Hepatocyte (in vitro differentiated cells): ENCODE data around the gene FAM131C. TPM values are rescaled to one million over a fixed set of nuclear protein-coding genes. Genes with fewer than 3 reads are reported as not detected.
A peak's percentile ranks its signal among the peaks of the same experiment; 100 is the strongest.
"Not testable (repeated sequence)": the region's sequence is repeated elsewhere in the genome, so short reads cannot be mapped to it uniquely, and the experiment has no call there.

Experiments used
- DNase-seq: peaks from one replicate; pipeline ENCODE4 v3.0.0-alpha.2; 2016; ENCODE audit warnings: low spot score
- H2AFZ ChIP-seq: fragments of 200-600 bp; sonication (generic); 2 replicates; pipeline ENCODE4 v1.6.0; 2016; ENCODE audit warnings: antibody characterized with exemption, mild to moderate bottlenecking
- H3K27ac ChIP-seq: fragments of 200-600 bp; sonication (generic); 2 replicates; pipeline ENCODE4 v1.5.1; 2016; ENCODE audit warnings: mild to moderate bottlenecking
- H3K27me3 ChIP-seq: fragments of 200-600 bp; sonication (generic); 2 replicates; pipeline ENCODE4 v1.6.1; 2016
- H3K36me3 ChIP-seq: fragments of 200-600 bp; sonication (generic); replicated peaks from 2 replicates; pipeline ENCODE4 v1.5.1; 2016; ENCODE audit warnings: low read depth; ENCODE audit not compliant: insufficient read depth
- H3K4me1 ChIP-seq: fragments of 200-600 bp; sonication (generic); 2 replicates; pipeline ENCODE4 v1.5.1; 2016; ENCODE audit warnings: mild to moderate bottlenecking, moderate library complexity; ENCODE audit not compliant: insufficient read depth
- H3K4me2 ChIP-seq: fragments of 200-600 bp; sonication (generic); 2 replicates; pipeline ENCODE4 v1.6.0; 2016
- H3K4me3 ChIP-seq: fragments of 200-600 bp; sonication (generic); 2 replicates; pipeline ENCODE4 v1.5.1; 2016; ENCODE audit warnings: mild to moderate bottlenecking
- H3K79me2 ChIP-seq: fragments of 200-600 bp; sonication (generic); 2 replicates; pipeline ENCODE4 v1.6.0; 2017; ENCODE audit warnings: mild to moderate bottlenecking
- H3K9me2 ChIP-seq: fragments of 200-600 bp; sonication (generic); replicated peaks from 2 replicates; pipeline ENCODE4 v1.6.0; 2017; ENCODE audit warnings: mild to moderate bottlenecking; ENCODE audit not compliant: insufficient read depth
- H3K9me3 ChIP-seq: fragments of 200-600 bp; sonication (generic); 2 replicates; pipeline ENCODE4 v1.5.1; 2016; ENCODE audit warnings: low read depth, mild to moderate bottlenecking
- H4K20me1 ChIP-seq: fragments of 200-600 bp; sonication (generic); 2 replicates; pipeline ENCODE4 v1.6.0; 2016; ENCODE audit warnings: mild to moderate bottlenecking; ENCODE audit not compliant: insufficient read depth, poor library complexity, severe bottlenecking
- EZH2 ChIP-seq: fragments of 200-600 bp; sonication (generic); IDR thresholded peaks from 2 replicates; pipeline ENCODE4 v1.6.1; 2016; ENCODE audit warnings: antibody characterized with exemption, mild to moderate bottlenecking, borderline replicate concordance
- EZH2phosphoT487 ChIP-seq: fragments of 200-600 bp; sonication (generic); IDR thresholded peaks from one replicate; pipeline ENCODE4 v1.6.1; 2018; ENCODE audit warnings: antibody characterized with exemption, mild to moderate bottlenecking, low read depth, moderate library complexity; ENCODE audit not compliant: unreplicated experiment, severe bottlenecking
- WGBS: methylation state at CpG from one replicate; pipeline ENCODE4 v1.1.6; 2016; ENCODE audit warnings: low lambda C conversion rate; ENCODE audit errors: missing lambda C conversion rate; 5-methylcytosine and 5-hydroxymethylcytosine counted together
- polyA plus RNA-seq: library from polyadenylated mRNA; unstranded; fragments of >200 nt; fragmentation: Nextera tagmentation; extraction: Ambion mirVana; gene quantifications from 2 replicates; pipeline ENCODE4 v1.2.1, GENCODE V29; 2016
- total RNA-seq: library from RNA; depleted of rRNA; stranded (reverse); fragments of >200 nt; gene quantifications from 2 replicates; pipeline ENCODE4 v1.2.3, GENCODE V29; 2014
- TF ChIP-seq, protein P1 (sequence below): fragments of 200-600 bp; sonication (generic); IDR thresholded peaks from 2 replicates; pipeline ENCODE4 v1.5.1; 2016; ENCODE audit warnings: antibody characterized with exemption, mild to moderate bottlenecking; ENCODE audit not compliant: poor library complexity

Gene FAM131C
- total and polyA plus RNA-seq, 2 experiments from 2014 or later, result 3.5 to 7.5 TPM

DNA sequence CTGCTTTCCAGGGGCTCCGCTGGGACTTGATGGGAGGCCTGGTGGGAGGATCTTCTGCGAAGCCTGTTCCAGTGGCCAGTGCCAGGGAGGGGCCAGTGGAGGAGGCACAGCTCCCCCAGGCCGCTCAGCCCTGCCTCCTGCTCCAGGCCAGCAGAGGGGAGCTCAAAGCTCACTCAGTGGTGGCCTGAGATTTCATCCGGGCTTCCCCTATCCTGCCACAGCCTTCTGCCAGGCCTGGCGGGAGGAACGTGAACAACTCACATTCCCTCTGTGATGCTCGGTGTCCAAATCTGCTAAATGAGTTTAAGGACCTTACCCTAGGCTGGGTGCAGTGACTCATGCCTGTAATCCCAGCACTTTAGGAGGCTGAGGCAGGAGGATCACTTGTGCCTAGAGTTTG, 26.6 kb downstream of the FAM131C start:
- H3K36me3 ChIP-seq, result no peaks in the 10 kb centered on the region
- H3K4me2 ChIP-seq, result no peak overlapping the region
- no peaks in the 10 kb centered on the region for H4K20me1 ChIP-seq
- DNase-seq, result peak; percentile 43
- TF ChIP-seq EZH2 (no peak), EZH2phosphoT487 (no peak)
- TF ChIP-seq, protein P1, sequence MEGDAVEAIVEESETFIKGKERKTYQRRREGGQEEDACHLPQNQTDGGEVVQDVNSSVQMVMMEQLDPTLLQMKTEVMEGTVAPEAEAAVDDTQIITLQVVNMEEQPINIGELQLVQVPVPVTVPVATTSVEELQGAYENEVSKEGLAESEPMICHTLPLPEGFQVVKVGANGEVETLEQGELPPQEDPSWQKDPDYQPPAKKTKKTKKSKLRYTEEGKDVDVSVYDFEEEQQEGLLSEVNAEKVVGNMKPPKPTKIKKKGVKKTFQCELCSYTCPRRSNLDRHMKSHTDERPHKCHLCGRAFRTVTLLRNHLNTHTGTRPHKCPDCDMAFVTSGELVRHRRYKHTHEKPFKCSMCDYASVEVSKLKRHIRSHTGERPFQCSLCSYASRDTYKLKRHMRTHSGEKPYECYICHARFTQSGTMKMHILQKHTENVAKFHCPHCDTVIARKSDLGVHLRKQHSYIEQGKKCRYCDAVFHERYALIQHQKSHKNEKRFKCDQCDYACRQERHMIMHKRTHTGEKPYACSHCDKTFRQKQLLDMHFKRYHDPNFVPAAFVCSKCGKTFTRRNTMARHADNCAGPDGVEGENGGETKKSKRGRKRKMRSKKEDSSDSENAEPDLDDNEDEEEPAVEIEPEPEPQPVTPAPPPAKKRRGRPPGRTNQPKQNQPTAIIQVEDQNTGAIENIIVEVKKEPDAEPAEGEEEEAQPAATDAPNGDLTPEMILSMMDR, result no peak
- no peaks in the 10 kb centered on the region for H3K9me3 ChIP-seq
- H3K4me3 ChIP-seq, result no peak overlapping the region
- H3K79me2 ChIP-seq, result no peaks in the 10 kb centered on the region
- no peaks in the 10 kb centered on the region for H3K27me3 ChIP-seq
- H3K27ac ChIP-seq, result no peak overlapping the region
- no peaks in the 10 kb centered on the region for H3K9me2 ChIP-seq
- H2AFZ ChIP-seq, result no peak overlapping the region
- 70% methylated on average over 7 of the region's 7 CpGs for WGBS
- H3K4me1 ChIP-seq, result peaks cover 7% of the 10 kb centered on the region

DNA sequence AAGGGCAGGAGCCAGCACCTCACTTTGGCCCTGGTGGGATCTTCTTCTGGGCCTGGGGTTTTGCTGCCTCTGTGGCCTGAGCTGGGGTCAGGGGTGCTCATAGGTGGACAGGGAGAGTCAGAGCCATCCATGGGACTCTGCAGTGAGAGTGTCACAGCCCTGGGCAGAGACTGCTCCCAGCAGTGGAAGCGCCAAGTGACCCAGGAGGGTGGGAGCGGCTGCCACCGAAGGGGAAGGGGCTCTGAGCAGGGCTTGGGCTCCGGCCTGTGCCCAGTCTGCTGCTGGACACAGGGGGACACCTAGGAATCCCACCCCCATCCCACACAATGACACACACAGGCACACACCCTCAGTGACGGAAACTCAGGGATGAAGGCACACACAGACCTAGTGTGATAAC, 29.5 kb downstream of the FAM131C start:
- Histone ChIP-seq H3K27ac (no peak overlapping the region), H3K9me2 (no peaks in the 10 kb centered on the region), H2AFZ (no peak overlapping the region), H4K20me1 (no peaks in the 10 kb centered on the region), H3K4me3 (no peak overlapping the region), H3K4me2 (no peak overlapping the region), H3K79me2 (no peaks in the 10 kb centered on the region), H3K9me3 (no peaks in the 10 kb centered on the region), H3K27me3 (no peaks in the 10 kb centered on the region), H3K36me3 (no peaks in the 10 kb centered on the region), H3K4me1 (peaks cover 5% of the 10 kb centered on the region)
- WGBS, result 100% methylated on average over 5 of the region's 5 CpGs
- no peak for DNase-seq
- TF ChIP-seq, protein P1, result no peak
- TF ChIP-seq EZH2, result no peak
- TF ChIP-seq EZH2phosphoT487, result no peak

DNA sequence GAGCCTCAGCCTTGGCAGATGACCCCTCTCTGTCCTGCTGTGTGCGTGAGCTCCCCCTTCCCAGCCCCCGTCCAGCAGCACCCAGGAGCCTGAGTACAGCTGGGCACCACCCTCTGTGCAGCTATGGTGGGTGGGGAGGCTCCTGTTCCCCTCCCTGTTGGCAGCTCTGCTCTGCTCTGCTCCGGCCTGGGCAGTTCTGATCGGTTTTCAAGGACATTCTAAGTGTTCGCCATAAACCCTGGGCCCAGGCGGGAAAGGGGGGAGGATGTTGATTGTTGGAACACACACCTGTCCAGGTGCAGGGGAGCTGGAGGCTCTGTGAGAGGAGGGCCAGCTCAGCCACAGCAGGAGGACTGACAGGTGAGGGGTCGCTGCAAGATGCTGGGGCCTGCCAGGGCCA, 29.9 kb downstream of the FAM131C start, which contains the start of gene CLCNKB:
CLCNKB (plus strand) TSS at position 262 of the 400 bp plus-strand sequence. CDS start 711 bp downstream, outside the sequence.
- TF ChIP-seq, protein P1, result no peak
- no peak for TF ChIP-seq EZH2
- no peak for TF ChIP-seq EZH2phosphoT487
- DNase-seq, result no peak
- Histone ChIP-seq H3K4me3 (no peak within 1 kb of the TSS), H2AFZ (no peak within 1 kb of the TSS), H3K9me2 (no peaks in the 10 kb centered on the region), H3K27ac (no peak within 1 kb of the TSS), H3K4me2 (no peak within 1 kb of the TSS), H3K36me3 (no peaks in the 10 kb centered on the region), H3K9me3 (no peaks in the 10 kb centered on the region), H3K79me2 (no peaks in the 10 kb centered on the region), H4K20me1 (no peaks in the 10 kb centered on the region), H3K4me1 (peaks cover under 1% of the 10 kb centered on the region), H3K27me3 (no peaks in the 10 kb centered on the region)
- 85% methylated on average over 7 of the region's 7 CpGs for WGBS

DNA sequence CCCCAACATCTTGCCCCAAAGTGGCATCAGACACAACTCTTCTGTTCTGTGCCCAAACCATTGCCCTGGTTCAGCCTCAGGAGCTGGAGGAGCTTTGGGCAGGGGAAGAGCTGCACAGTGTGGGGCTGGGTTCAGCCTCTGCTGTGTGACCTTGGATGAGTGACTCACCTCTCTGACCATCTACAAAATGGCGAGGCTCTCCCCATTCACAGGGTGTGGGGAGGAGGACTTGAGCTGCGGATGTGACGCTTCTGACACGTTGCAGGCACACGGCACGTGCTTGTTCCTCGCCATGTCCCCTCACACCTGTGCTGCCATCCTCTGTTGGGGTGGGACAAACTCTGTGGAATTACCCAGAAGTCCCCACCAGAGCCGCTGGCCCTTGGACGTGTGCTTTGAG, 30.8 kb downstream of the FAM131C start:
- not testable (repeated sequence) for DNase-seq, H3K9me3 ChIP-seq, H3K4me1 ChIP-seq, H3K9me2 ChIP-seq, H4K20me1 ChIP-seq, H3K27ac ChIP-seq, H3K79me2 ChIP-seq, H3K27me3 ChIP-seq, H3K4me2 ChIP-seq, H2AFZ ChIP-seq, H3K36me3 ChIP-seq, H3K4me3 ChIP-seq
- 89% methylated on average over 9 of the region's 9 CpGs for WGBS
